H9 (cell line): Measurements from ENCODE around the gene RNF26. TPM values are rescaled to one million over a fixed set of nuclear protein-coding genes. Genes with fewer than 3 reads are reported as not detected.

ENCODE experiments used
- DNase-seq: peaks from one replicate; pipeline ENCODE4 v3.0.0-alpha.2; 2017
- H2AFZ ChIP-seq: one replicate; pipeline ENCODE4 v1.6.1; 2013; ENCODE audit warnings: mild to moderate bottlenecking, low read length, control low read depth, moderate library complexity
- H2AK5ac ChIP-seq: 2 replicates; pipeline ENCODE4 v1.6.1; 2013; ENCODE audit warnings: low read length, control low read depth, mixed read lengths; ENCODE audit not compliant: insufficient read length
- H2BK120ac ChIP-seq: one replicate; pipeline ENCODE4 v1.6.1; 2013; ENCODE audit warnings: low read depth, mild to moderate bottlenecking, low read length, control low read depth, inconsistent platforms; ENCODE audit not compliant: poor library complexity, severe bottlenecking
- H2BK12ac ChIP-seq: 2 replicates; pipeline ENCODE4 v1.6.1; 2013; ENCODE audit warnings: low read length, control low read depth, mixed read lengths, low read depth; ENCODE audit not compliant: insufficient read length
- H2BK15ac ChIP-seq: 2 replicates; pipeline ENCODE4 v1.6.1; 2013; ENCODE audit warnings: low read depth, low read length, control low read depth
- H2BK20ac ChIP-seq: one replicate; pipeline ENCODE4 v1.6.1; 2013; ENCODE audit warnings: low read depth, mild to moderate bottlenecking, low read length, control low read depth, inconsistent platforms; ENCODE audit not compliant: poor library complexity, severe bottlenecking
- H2BK5ac ChIP-seq: 2 replicates; pipeline ENCODE4 v1.6.1; 2013; ENCODE audit warnings: low read length, control low read depth, mixed read lengths; ENCODE audit not compliant: insufficient read length
- H3K14ac ChIP-seq: 2 replicates; pipeline ENCODE4 v1.6.1; 2013; ENCODE audit warnings: low read length, control low read depth; ENCODE audit not compliant: insufficient read depth
- H3K18ac ChIP-seq: 2 replicates; pipeline ENCODE4 v1.6.1; 2013; ENCODE audit warnings: low read depth, mild to moderate bottlenecking, mixed read lengths, low read length, control low read depth; ENCODE audit not compliant: insufficient read length
- H3K23ac ChIP-seq: 2 replicates; pipeline ENCODE4 v1.6.1; 2013; ENCODE audit warnings: low read length, control low read depth, mixed read lengths, low read depth; ENCODE audit not compliant: insufficient read length
- H3K23me2 ChIP-seq: 2 replicates; pipeline ENCODE4 v1.6.1; 2013; ENCODE audit warnings: low read depth, mild to moderate bottlenecking, mixed read lengths, low read length, control low read depth; ENCODE audit not compliant: insufficient read length, poor library complexity, severe bottlenecking
- H3K27ac ChIP-seq: 2 replicates; pipeline ENCODE4 v1.5.1; 2013; ENCODE audit warnings: low read length, control low read depth, mixed read lengths, low read depth; ENCODE audit not compliant: insufficient read length
- H3K27me3 ChIP-seq: 2 replicates; pipeline ENCODE4 v1.6.1; 2013; ENCODE audit warnings: low read length, control low read depth, inconsistent platforms; ENCODE audit not compliant: insufficient read depth
- H3K4ac ChIP-seq: 2 replicates; pipeline ENCODE4 v1.6.1; 2013; ENCODE audit warnings: low read depth, mild to moderate bottlenecking, control low read depth, inconsistent platforms, low read length, moderate library complexity
- H3K4me1 ChIP-seq: 2 replicates; pipeline ENCODE4 v1.6.1; 2013; ENCODE audit warnings: low read length, control low read depth, inconsistent platforms; ENCODE audit not compliant: insufficient read depth
- H3K4me2 ChIP-seq: 2 replicates; pipeline ENCODE4 v1.6.1; 2013; ENCODE audit warnings: low read length, control low read depth, mixed read lengths; ENCODE audit not compliant: insufficient read length, insufficient read depth
- H3K56ac ChIP-seq: 2 replicates; pipeline ENCODE4 v1.6.1; 2013; ENCODE audit warnings: low read depth, mild to moderate bottlenecking, mixed read lengths, low read length, control low read depth; ENCODE audit not compliant: insufficient read length
- H3K79me1 ChIP-seq: 2 replicates; pipeline ENCODE4 v1.6.1; 2013; ENCODE audit warnings: low read depth, mild to moderate bottlenecking, moderate library complexity, low read length, control low read depth, inconsistent platforms; ENCODE audit not compliant: insufficient read depth, poor library complexity, severe bottlenecking
- H3K79me2 ChIP-seq: 2 replicates; pipeline ENCODE4 v1.6.1; 2013; ENCODE audit warnings: low read length, control low read depth, inconsistent platforms; ENCODE audit not compliant: insufficient read depth
- H3K9ac ChIP-seq: 2 replicates; pipeline ENCODE4 v1.6.1; 2013; ENCODE audit warnings: low read length, control low read depth, mixed read lengths; ENCODE audit not compliant: insufficient read length; ENCODE audit errors: extremely low read depth
- H3K9me3 ChIP-seq: one replicate; pipeline ENCODE4 v1.6.1; 2013; ENCODE audit warnings: low read depth, low read length, inconsistent platforms; ENCODE audit not compliant: control insufficient read depth
- H3T11ph ChIP-seq: one replicate; pipeline ENCODE4 v1.6.1; 2013; ENCODE audit warnings: mild to moderate bottlenecking, low read length, control low read depth, inconsistent platforms
- H4K20me1 ChIP-seq: one replicate; pipeline ENCODE4 v1.6.1; 2013; ENCODE audit not compliant: control insufficient read depth, insufficient read length, insufficient read depth
- H4K5ac ChIP-seq: 2 replicates; pipeline ENCODE4 v1.6.1; 2013; ENCODE audit warnings: low read depth, mild to moderate bottlenecking, mixed read lengths, low read length, control low read depth; ENCODE audit not compliant: insufficient read length
- H4K8ac ChIP-seq: replicated peaks from 2 replicates; pipeline ENCODE4 v1.6.1; 2013; ENCODE audit warnings: low read length, control low read depth, mixed read lengths, low read depth; ENCODE audit not compliant: insufficient read length
- H4K91ac ChIP-seq: 2 replicates; pipeline ENCODE4 v1.6.1; 2013; ENCODE audit warnings: low read depth, mild to moderate bottlenecking, moderate library complexity, mixed read lengths, low read length, control low read depth; ENCODE audit not compliant: insufficient read length
- H3K27ac Mint-ChIP-seq, 3 experiments: 2 replicates in 2 of 3; 3 replicates in 1 of 3; pipeline ENCODE4 v1.8.0; 2020 to 2021; ENCODE audit warnings: mixed read lengths in 3 of 3, mild to moderate bottlenecking in 1 of 3, moderate library complexity in 1 of 3
- H3K27me3 Mint-ChIP-seq: 2 replicates; pipeline ENCODE4 v1.8.0; 2021; ENCODE audit warnings: low read depth, mild to moderate bottlenecking, moderate library complexity, mixed read lengths
- H3K36me3 Mint-ChIP-seq, 3 experiments: 2 replicates in 2 of 3; 3 replicates in 1 of 3; pipeline ENCODE4 v1.8.0; 2020 to 2021; ENCODE audit warnings: low read depth in 3 of 3, mixed read lengths in 3 of 3; ENCODE audit not compliant: insufficient read depth in 1 of 3
- H3K4me1 Mint-ChIP-seq, 2 experiments: 2 replicates each; pipeline ENCODE4 v1.8.0; 2020; ENCODE audit warnings: mixed read lengths in 2 of 2
- H3K4me3 Mint-ChIP-seq, 2 experiments: 2 replicates in 1 of 2; 3 replicates in 1 of 2; pipeline ENCODE4 v1.8.0; 2020 to 2021; ENCODE audit warnings: mild to moderate bottlenecking in 2 of 2, mixed read lengths in 2 of 2, moderate library complexity in 1 of 2
- H3K9me3 Mint-ChIP-seq, 2 experiments: 2 replicates in 1 of 2; 3 replicates in 1 of 2; pipeline ENCODE4 v1.8.0; 2020; ENCODE audit warnings: mild to moderate bottlenecking in 2 of 2, mixed read lengths in 2 of 2, moderate library complexity in 1 of 2
- WGBS: extraction: QIAGEN DNeasy Blood & Tissue Kit; methylation state at CpG from one replicate; pipeline ENCODE4 v1.1.7; 2013; ENCODE audit warnings: missing lambda C conversion rate, low lambda C conversion rate, mixed read lengths; ENCODE audit not compliant: insufficient read length; ENCODE audit errors: extremely low coverage; 5-methylcytosine and 5-hydroxymethylcytosine counted together
- total RNA-seq: library from RNA; stranded (reverse); gene quantifications from 2 replicates; pipeline ENCODE4 v1.2.1, GENCODE V29; 2021
- TF ChIP-seq, protein P1 (sequence below): fragments of 200-600 bp; sonication (generic); conservative IDR thresholded peaks from 3 replicates; pipeline ENCODE4 v1.8.0; 2021; ENCODE audit warnings: antibody characterized with exemption, mild to moderate bottlenecking

The RNF26 gene
- total RNA-seq, 1 experiment from 2014 or later, result 57.6 TPM

DNA sequence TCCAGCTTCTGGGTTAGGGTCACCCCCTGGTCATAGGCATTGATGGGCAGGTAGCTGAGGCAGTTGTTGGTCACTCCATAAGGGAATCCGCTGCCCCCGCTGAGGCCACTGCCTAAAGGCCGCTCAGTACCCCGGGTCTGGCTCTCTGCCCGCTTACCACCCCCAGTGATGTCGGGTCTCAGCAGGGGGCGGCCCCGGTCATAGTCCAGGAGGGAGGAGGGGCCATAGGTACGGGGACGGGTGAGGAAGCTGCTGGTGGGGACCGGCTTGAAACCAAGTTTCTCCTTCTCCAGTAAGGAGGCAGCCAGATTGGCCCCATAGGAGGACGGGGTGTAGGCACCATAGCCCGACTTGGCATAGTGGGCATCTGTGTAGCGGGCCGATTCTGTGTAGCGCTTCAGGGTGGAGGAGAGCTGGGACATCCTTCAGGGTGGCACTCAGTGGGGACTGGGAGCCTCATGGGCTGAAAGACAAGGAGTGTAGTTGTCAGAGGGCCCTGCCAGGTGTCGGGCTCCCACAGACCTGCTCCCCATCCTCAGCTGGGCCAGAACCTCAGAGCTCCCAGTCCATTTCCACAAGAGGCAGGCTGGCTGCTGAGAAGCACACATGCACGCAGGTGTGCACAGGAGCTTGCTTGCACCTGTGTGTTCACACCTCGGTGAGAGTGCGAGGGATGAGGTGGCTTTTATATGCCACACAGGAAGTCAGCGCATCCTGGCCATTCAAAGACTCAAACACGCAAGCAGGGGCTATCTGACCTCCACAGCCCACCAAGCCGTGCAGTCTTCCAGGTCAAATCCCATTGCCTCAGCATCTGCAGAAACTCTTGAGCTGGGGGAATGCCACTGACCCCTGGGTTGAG, 39.0 kb downstream of the RNF26 start:
- no peak overlapping the region for H3K27ac ChIP-seq
- no peak overlapping the region for H4K5ac ChIP-seq
- H3K4ac ChIP-seq, result no peak overlapping the region
- H2AFZ ChIP-seq, result no peak overlapping the region
- H3T11ph ChIP-seq, result no peak overlapping the region
- TF ChIP-seq, protein P1, sequence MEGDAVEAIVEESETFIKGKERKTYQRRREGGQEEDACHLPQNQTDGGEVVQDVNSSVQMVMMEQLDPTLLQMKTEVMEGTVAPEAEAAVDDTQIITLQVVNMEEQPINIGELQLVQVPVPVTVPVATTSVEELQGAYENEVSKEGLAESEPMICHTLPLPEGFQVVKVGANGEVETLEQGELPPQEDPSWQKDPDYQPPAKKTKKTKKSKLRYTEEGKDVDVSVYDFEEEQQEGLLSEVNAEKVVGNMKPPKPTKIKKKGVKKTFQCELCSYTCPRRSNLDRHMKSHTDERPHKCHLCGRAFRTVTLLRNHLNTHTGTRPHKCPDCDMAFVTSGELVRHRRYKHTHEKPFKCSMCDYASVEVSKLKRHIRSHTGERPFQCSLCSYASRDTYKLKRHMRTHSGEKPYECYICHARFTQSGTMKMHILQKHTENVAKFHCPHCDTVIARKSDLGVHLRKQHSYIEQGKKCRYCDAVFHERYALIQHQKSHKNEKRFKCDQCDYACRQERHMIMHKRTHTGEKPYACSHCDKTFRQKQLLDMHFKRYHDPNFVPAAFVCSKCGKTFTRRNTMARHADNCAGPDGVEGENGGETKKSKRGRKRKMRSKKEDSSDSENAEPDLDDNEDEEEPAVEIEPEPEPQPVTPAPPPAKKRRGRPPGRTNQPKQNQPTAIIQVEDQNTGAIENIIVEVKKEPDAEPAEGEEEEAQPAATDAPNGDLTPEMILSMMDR, result no peak
- H3K23me2 ChIP-seq, result no peaks in the 10 kb centered on the region
- H3K14ac ChIP-seq, result no peak overlapping the region
- H2BK12ac ChIP-seq, result no peak overlapping the region
- H3K18ac ChIP-seq, result no peak overlapping the region
- H3K9ac ChIP-seq, result no peak overlapping the region
- peaks cover 2% of the 10 kb centered on the region; the same call in 1 of the 2 replicates for H3K4me1 ChIP-seq
- H3K79me2 ChIP-seq, result no peaks in the 10 kb centered on the region
- no CpG with 5 or more reads among the region's 23 CpGs for WGBS
- no peak overlapping the region for H2BK120ac ChIP-seq
- no peak overlapping the region for H3K4me2 ChIP-seq
- peaks cover 14% of the 10 kb centered on the region for H3K27me3 Mint-ChIP-seq
- no peaks in the 10 kb centered on the region for H3K27me3 ChIP-seq
- H3K4me3 Mint-ChIP-seq, result no peak overlapping the region; a peak in 1 of 5 replicates
- H3K9me3 Mint-ChIP-seq, result no peaks in the 10 kb centered on the region
- peaks cover 0 to 3% (median 0%) of the 10 kb centered on the region in 3 experiments; a peak in 1 of 7 replicates for H3K36me3 Mint-ChIP-seq
- no peak overlapping the region for H4K8ac ChIP-seq
- no peak overlapping the region for H2BK5ac ChIP-seq
- no peak overlapping the region for H3K27ac Mint-ChIP-seq
- no peaks in the 10 kb centered on the region for H4K20me1 ChIP-seq
- H4K91ac ChIP-seq, result no peak overlapping the region
- no peak overlapping the region for H2BK15ac ChIP-seq
- no peaks in the 10 kb centered on the region for H3K9me3 ChIP-seq
- no peak overlapping the region for H2BK20ac ChIP-seq
- no peak for DNase-seq
- no peak overlapping the region for H3K56ac ChIP-seq
- no peaks in the 10 kb centered on the region for H3K79me1 ChIP-seq
- H2AK5ac ChIP-seq, result no peak overlapping the region
- peaks cover 68 to 79% of the 10 kb centered on the region in 2 experiments for H3K4me1 Mint-ChIP-seq
- H3K23ac ChIP-seq, result no peak overlapping the region
